Ovary (tissue), 3 donors: ENCODE measurements around the gene IGF2BP3.

Source experiments
- CTCF ChIP-seq, 3 donors: fragments of 450-650 bp in 2 of 3; fragments of 200-600 bp in 1 of 3; IDR thresholded peaks; one replicate each; pipeline versions ENCODE4 v1.5.1 to v1.8.0; 2016 to 2022; ENCODE audit warnings: antibody characterized with exemption in 3 of 3, mild to moderate bottlenecking in 1 of 3
- POLR2A ChIP-seq: fragments of 450-650 bp; IDR thresholded peaks from one replicate; pipeline ENCODE4 v1.6.1; 2017; ENCODE audit warnings: antibody characterized with exemption, mild to moderate bottlenecking, moderate library complexity
- donor health status: DM: no; HTN: no; CAD: no.

- TF ChIP-seq POLR2A (no peak), CTCF (IDR thresholded peaks at IDR 0.05) (no peak)
These were observed 127.2 kb downstream of the IGF2BP3 start for GRCh38 chr7:23343102-23343501.
